Activated effector memory CD4-positive, alpha-beta T cell treated with anti-CD3 and anti-CD28 coated beads, Interleukin-2, amount 50 U/mL, for 16 hours (primary cell): ENCODE data around the gene ZNF622.

Experiments used
- DNase-seq: peaks from one replicate; pipeline ENCODE4 v3.0.0-alpha.2; 2020

Gene ZNF622

GRCh38 chr5:16427587-16427986, 38.0 kb downstream of the ZNF622 start:
- DNase-seq: no peak

DNA sequence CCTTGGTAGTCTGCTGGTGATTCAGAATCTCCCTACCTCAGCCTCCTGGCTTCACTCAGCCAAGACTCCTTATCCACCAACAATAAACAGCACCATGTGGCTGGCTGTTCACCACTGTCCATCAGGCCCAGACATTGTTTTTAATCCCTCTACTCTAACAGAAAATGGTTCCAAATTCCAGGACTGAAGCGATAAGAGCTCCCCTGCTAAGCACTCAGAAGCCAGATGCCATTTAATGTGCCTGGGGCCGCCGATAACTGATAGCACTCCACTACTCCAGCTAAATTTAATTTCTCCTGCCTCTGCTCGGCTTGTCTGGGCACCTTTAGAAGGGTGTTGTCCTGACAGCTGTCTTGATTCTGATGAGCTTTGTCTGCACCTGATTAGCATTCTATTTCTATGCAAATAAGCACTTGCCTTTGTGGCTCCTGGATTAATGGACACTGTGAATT, 47.1 kb downstream of the ZNF622 start:
- no peak for DNase-seq

- no peak for DNase-seq
Observed at GRCh38 chr5:16417398-16418074, 48.1 kb downstream of the ZNF622 start.

- no peak for DNase-seq
Observed at GRCh38 chr5:16414861-16415260, 50.7 kb downstream of the ZNF622 start.

DNA sequence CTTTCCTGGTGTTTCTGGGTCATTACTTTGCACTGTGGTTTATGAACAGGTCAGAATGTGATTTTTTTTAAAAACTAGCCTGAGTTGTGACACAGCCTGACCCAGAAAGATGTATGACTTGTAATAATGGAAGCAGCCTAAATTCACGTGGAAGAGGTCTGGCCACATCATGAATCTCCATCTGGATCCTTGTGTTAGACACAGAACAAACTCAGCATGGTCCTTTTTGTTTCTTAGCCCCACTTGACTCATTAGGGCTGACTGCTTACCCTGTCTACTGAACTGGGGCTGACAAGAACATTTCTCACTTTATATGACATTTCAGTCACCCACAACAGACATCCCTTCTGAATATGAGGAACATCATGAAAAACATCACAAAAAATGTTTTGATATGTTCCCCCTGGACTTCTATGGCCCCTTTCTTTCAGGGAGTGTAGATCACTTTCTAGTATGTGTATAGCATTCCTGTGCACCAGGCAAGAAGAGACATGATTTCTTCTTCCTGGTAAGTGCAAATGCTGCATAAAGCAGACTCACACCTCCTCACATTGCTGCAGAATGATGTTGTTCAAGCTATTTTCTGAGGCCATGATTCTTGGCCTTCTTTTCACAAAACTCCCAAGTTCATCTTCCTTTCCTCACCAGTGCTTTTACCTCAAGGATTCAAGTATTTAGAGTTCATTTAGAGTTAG, 52.3 kb downstream of the ZNF622 start:
- no peak for DNase-seq

DNA sequence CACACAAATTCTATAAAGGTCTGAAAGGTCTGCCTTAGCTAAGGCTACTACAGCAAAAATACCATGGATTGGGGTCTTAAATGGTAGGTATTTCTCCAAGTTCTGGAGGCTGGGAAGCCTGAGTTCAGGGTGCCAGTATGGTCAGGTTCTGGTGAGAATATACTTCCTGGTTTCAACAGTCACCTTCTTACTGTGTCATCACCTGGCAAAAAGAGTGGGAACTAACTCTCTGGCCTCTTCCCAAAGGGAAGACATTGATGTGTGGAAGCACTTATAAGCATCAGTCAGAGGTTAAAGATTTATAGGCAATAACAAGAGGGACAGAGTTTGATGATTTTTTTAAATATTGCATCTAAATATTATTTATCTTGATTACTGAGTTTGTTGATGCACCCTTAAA, 53.0 kb downstream of the ZNF622 start:
- DNase-seq: no peak

GRCh38 chr5:16411741-16412455, 53.7 kb downstream of the ZNF622 start:
- no peak for DNase-seq

GRCh38 chr5:16411235-16411634, 54.4 kb downstream of the ZNF622 start:
- DNase-seq: no peak

- no peak for DNase-seq
Observed at GRCh38 chr5:16410338-16410737, 55.3 kb downstream of the ZNF622 start.

DNA sequence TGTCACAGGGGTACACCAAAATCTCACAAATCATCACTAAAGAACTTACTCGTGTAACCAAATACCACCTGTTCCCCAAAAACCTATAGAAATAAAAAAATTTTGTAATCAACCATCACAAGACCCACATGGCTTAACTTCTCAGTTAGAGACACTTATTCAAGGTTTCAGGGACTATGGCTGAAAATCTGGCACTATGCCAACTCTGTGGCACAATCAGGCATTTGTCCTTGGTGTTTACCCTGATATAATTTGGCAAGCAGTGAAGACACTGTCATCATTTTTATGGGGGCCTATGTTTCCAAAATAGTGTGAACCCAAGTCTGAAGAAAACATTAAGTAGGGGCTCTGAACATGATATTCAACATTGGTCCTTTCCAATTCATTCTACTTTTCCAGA, 59.0 kb downstream of the ZNF622 start:
- DNase-seq: no peak

GRCh38 chr5:16406023-16406422, 59.6 kb downstream of the ZNF622 start:
- DNase-seq: no peak
